RPMI8226 (cell line): ENCODE measurements around the gene KYNU.
"Not testable (repeated sequence)": the region's sequence is repeated elsewhere in the genome, so short reads cannot be mapped to it uniquely, and the experiment has no call there.

Experiments
- DNase-seq: peaks from one replicate; pipeline ENCODE4 v3.0.0-alpha.2; 2015

The KYNU gene

DNA sequence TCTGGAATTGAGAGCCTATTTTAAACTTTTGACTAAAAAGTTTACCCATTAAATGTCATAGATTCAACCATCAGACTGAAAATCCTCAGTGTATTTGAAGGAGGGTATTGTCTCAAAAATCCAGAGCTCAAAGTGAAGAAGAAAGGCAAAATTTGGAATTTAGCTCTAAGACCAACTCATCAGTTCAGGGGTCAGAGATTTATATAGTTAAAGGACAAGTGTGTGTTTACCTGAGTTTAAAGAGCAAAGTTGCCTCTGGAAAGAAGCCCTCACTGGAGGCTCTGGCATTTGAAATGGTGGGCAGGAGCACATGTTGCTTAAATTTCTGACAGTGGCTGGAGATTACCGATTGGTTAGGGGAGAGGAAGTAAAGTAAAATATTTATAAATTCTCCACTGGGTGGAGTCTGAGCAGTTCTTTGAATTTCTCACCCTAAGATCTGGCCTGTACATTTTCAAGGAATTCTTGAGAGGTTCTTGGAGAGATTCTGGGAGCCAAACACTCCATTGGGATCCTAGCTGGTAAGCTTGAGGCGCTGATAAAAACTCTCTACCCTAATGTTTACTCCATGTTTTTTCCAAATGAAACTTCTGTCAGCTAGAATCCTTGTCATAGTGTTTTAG is at the start of gene KYNU:
TSS of gene KYNU (plus strand) at position 449 of the 623 bp plus-strand sequence. CDS start 7,704 bp downstream, outside the sequence.
- DNase-seq, result no peak

DNA sequence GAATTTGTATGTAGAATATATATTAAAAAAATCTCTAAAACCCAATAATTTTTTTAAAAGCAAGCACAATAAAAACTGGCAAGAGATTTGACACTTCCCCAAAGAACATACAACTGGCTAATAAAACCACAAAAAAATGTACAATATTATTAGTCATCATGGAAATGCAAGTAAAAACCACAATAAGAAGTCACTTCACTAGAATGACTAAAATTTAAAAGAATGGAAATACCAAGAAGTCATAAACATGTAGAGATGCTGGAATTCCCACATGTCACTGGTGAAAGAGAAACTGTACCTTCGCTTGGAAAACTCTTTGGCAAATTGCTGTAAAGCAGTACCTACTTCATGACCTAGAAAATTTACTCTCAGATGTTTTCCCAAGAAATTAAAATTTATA is 43.4 kb upstream of the KYNU start:
- no peak for DNase-seq

DNA sequence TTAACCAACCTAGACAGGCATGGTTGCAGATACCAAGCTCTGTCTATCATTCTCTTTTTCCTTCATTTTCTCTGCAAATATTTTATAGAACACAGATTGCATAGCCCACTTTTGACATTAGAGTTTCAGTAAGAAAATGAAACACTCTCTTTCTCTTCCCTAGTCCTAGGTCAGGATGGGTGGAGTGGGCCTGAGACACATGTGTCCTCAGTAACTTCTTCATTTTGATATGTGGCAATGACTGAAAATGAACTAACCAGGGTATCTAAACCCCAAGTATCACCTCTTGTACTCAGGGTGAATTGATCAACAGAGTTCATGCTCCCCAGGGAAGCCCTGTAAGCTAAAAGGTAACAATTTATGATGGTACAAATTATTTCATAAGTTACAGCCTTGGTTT is 37.0 kb upstream of the KYNU start:
- DNase-seq, result no peak

DNA sequence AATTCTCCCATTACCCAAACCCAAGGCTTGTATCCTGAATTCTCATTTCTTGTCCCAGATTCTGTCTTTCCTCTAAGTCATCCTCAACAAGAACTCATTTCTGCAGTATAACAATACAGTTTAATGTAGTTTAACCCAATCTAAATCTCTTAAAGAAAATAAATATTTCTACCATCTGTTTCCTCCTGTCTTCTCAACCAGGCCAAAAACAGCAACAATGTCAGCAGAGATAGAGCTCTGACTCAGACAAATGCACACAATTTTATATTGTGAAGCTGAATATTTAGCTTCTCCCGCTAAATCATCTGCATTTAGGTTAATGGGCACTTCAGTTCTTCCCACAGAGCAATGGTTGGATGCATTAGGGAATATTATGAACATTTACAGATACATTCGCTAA is 35.7 kb upstream of the KYNU start:
- DNase-seq, result no peak

DNA sequence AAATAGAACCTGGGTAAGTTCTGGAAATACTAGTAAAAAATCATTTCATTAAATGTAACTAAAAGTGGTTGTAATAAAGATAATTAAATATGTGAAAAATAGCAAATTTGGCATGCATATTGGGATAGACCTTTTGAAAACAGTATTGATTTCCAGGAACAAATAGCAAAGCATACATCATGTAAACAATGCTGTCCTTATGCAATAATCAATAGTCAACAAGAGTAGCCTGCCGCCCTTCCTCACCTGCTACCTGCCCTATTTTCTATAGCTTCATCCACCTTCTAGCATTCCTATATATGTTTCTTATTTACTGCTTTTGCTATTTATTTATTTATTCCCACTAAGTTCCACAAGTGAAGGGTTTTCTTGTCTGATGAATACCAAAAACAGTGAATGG is 35.1 kb upstream of the KYNU start:
- DNase-seq, result no peak

DNA sequence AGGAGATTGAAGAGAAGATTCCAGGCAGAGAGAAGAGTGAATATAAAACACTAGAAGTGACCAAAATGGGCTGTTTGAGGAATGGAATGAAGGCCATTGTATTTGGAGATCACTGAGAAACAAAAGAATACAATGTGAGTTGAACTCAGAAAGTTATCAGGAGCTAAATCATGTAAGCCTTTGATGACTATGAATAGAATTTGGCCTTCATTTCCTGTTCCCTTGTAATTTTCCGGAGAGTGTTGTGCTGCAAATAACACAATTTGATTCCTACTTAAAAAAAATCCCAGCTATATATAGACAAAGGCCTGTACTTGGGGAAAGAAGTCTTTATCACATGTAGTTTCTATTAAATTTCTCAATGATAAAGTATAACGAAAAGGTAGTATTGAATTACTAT is 33.7 kb upstream of the KYNU start:
- no peak for DNase-seq

- DNase-seq, result no peak
Observed at GRCh38 chr2:142848023-142848606, 29.3 kb upstream of the KYNU start.

- no peak for DNase-seq
Observed at GRCh38 chr2:142849820-142850219, 27.6 kb upstream of the KYNU start.

- DNase-seq, result no peak
Observed at GRCh38 chr2:142853912-142854311, 23.6 kb upstream of the KYNU start.

DNA sequence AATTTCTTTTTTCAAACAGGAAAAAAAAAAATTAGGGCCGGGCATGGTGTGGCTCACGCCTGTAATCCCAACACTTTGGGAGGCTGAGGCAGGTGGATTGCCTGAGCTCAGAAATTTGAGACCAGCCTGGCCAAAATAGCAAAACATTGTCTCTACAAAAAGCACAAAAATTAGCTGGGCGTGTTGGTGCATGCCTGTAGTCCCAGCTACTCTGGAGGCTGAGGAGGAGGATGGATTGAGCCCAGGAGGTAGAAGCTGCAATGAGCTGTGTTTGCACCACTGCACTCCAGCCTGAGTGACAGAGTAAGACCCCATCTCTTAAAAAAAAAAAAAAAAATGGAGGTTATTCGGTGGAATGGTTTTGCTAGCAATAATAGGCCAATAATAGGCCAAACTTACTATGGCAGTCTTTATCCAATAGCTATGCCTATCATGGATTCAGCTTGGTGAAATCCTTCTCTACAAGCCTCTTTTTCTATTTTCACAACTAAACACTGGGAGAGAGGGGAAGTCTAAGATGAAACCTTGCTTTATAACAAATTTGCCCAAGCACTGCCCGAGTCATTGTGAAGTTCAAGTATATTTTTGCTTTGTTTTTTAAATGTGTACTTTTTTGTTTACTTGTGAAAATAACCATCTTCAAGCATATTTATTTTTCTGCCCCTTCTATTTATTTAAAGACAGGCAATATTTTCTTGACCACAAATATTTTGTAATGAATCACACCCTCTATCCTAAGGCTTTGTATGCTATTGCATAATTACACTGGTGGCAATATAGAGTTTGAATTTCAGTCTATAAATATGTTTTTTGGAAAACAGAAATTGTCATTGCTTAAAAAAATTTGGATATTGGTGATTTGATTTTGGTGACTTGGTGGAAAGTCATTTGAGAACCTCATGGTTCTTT is 20.0 kb upstream of the KYNU start:
- DNase-seq, result no peak

GRCh38 chr2:142858961-142859360 is 18.5 kb upstream of the KYNU start:
- DNase-seq, result no peak

DNA sequence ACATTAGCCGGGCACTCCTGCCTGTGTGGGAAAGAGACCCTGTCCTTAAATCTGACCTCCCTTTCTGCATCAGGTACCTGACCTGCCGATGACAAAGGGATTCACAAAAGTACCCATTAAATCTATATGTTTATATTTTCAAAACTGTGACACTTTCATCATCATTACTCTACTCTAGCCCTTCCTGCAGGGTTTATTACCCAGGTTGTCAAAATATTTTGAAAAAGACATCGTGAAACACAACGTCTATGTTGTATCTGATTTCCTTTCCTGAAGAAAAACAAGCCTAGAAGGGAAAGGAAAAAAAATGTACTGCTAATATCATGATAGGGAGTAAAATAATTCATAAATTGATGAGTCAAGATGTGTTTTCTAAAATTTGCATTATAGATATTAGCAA is 15.2 kb upstream of the KYNU start:
- DNase-seq, result no peak

DNA sequence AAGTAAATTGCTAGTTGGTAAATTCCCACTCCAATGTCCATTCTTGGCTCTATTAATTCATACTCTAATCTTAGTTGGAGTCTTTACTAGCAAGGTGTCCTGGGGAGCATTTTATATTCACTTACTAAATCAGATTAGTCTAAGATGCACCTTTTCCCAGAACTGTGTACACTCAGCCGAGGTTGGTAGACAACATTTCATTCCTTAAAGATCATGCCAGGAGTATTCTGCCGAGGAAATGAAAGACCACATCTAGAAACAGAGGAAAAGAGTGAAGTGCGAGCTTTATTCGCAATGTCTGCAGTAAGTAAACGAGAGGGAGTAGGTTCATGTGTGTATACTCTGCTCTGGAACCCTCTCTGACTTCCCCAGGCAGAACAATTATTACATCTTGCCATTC is 14.6 kb upstream of the KYNU start:
- DNase-seq, result no peak

- no peak for DNase-seq
Observed at GRCh38 chr2:142863485-142863961, 13.9 kb upstream of the KYNU start.

DNA sequence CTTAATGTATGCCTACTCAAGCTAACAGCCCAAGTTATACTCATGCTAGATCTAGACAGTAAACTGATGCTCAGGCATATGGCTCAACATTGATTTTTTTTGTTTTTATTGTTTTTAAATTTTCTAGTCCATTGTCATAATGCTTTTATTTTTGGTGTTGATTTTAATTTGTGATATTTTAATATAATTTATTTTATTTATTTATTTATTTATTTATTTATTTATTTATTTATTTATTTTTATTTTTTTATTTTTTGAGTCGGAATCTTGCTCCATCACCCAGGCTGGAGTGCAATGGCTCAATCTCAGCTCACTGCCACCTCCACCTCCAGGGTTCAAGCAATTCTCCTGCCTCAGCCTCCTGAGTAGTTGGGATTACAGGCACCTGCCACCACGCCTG is 12.9 kb upstream of the KYNU start:
- DNase-seq, result not testable (repeated sequence)

DNA sequence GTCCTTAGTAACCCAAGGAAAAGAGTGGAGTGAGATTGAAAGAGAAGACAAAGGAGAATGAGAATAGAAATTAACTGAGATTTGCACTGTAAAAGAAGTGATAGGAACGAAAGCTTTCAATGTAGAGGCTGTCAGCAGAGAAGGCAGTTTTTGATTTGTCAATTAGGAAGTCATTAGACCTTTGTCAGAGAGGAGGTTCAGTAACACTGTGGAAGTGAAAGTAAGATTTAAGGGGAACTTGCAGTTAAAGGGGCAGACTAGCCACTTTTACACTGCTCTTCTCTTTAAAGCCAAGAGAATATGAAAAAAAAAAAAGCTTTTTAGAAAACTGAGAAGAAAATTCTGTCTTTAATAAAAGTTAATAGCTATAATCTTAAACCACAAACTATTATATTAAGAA is 11.5 kb upstream of the KYNU start:
- DNase-seq, result peak; percentile 17

GRCh38 chr2:142866426-142866825 is 11.0 kb upstream of the KYNU start:
- no peak for DNase-seq

DNA sequence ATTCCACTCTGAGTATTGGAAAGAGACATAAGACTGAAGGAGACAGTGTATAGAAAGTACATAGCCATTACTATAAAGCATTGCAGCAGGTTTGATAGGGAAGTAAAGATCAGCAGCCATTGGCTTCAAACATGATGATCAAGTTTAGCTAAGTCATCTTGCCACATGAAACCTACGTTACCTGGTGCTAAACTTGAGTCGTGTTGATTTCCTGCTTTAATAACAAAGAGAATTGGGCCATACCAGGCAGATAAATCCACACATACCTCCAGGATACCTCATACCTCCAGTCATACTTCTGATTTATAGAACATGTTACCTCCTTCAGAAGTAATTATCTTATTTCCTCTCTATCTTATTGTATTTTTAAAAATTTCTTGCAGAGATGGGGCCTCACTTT is 10.3 kb upstream of the KYNU start:
- DNase-seq, result no peak

- peak; percentile 15 for DNase-seq
Observed at GRCh38 chr2:142868229-142868762, 9.2 kb upstream of the KYNU start.

DNA sequence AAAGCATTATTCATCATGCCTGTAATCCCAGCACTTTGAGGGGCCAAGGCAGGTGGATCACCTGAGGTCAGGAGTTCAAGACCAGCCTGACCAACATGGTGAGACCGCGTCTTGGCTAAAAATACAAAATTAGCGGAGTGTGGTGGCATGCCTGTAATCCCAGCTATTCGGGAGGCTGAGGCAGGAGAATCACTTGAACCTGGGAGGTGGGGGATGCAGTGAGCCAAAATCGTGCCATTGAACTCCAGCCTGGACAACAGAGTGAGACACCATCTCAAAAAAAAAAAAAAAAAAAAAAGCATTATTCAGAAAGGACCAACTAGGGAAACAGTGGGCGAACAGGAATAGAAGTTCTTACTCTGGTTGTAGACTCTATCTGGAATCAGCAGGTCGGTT is 8.4 kb upstream of the KYNU start:
- not testable (repeated sequence) for DNase-seq

- DNase-seq, result no peak
Observed at GRCh38 chr2:142869461-142870106, 7.9 kb upstream of the KYNU start.

- no peak for DNase-seq
Observed at GRCh38 chr2:142870526-142870925, 6.9 kb upstream of the KYNU start.

DNA sequence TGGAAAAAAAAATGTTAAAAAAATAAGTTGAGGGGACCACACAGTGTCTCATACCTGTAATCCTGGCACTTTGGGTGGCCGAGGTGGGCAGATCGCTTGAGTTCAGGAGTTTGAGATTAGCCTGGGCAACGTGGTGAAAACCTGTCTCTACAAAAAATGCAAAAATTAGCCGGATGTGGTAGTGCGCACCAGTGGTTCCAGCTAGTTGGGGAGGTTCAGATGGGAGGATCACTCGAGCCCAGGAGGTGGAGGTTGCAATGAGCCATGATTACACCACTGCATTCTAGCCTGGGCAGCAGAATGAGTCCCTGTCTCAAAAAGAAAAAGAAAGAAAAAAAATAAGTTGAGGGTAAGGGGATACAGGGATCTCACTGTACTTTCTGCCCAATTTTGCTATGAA is 6.1 kb upstream of the KYNU start:
- DNase-seq, result no peak
